Stimulated activated CD8-positive, alpha-beta memory T cell treated with anti-CD3 and anti-CD28 coated beads, Interleukin-2, amount 100 ng/mL, for 1 hour (primary cell): ENCODE measurements around the gene DOLK.
"Not testable (repeated sequence)": the region's sequence is repeated elsewhere in the genome, so short reads cannot be mapped to it uniquely, and the experiment has no call there.

Experiments used
- DNase-seq, 2 donors: peaks; one replicate each; pipeline ENCODE4 v3.0.0-alpha.2; 2020; ENCODE audit warnings: low read depth in 2 of 2

DOLK gene

GRCh38 chr9:128947527-128948301, at the start of gene DOLK, which contains the start of gene NUP188:
TSS of gene DOLK (minus strand) at chr9:128947603. CDS start at chr9:128947303, 300 bp downstream.
TSS of gene NUP188 (plus strand) at chr9:128947699. CDS start at chr9:128947720, 21 bp downstream.
- DNase-seq, result peak; percentile 98 to 99

DNA sequence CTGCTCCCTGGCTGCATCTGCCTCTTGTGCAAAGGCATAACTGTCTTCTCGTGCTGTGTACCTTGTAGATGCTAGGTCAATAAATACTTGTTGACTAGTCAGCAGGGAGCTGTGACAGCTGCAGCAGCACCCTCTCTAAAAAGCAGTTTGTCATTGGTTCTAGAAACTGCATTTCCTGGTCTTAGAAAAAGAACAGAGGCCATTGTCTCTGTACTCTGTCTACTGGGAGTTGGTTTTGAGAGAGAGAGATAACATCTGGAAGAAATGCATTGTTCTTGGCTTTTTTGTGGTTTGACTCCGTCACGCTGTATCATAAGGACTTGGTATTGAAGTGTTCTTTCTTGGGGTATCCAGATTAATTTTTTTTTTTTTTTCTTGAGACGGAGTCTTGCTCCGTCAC, 48.4 kb upstream of the DOLK start:
- no peak for DNase-seq

GRCh38 chr9:128992995-128993394, 45.6 kb upstream of the DOLK start:
- DNase-seq, result no peak

GRCh38 chr9:128987805-128988204, 40.4 kb upstream of the DOLK start:
- DNase-seq, result no peak

DNA sequence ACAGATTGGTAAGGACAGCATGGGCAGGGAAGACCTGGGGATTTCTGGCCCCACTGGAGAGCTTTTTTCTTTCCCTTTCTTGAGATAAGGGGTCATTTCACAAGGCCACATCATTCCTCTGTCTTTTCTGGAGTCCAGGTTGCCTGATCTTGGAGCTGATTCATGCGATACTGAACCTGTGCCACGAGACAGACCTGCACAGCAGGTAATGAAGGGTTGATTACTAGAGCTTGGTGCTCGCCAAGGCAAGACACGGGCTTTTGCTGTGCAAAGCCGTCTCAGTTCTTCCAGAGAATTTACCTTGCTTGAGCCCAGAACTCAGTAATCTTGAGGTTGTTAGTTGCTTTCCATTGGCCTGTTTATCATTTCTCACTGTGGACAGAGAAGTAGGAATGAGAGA, 39.3 kb upstream of the DOLK start:
- no peak for DNase-seq

GRCh38 chr9:128983536-128983935, 36.1 kb upstream of the DOLK start:
- DNase-seq, result no peak

GRCh38 chr9:128979111-128979510, 31.7 kb upstream of the DOLK start:
- no peak for DNase-seq

DNA sequence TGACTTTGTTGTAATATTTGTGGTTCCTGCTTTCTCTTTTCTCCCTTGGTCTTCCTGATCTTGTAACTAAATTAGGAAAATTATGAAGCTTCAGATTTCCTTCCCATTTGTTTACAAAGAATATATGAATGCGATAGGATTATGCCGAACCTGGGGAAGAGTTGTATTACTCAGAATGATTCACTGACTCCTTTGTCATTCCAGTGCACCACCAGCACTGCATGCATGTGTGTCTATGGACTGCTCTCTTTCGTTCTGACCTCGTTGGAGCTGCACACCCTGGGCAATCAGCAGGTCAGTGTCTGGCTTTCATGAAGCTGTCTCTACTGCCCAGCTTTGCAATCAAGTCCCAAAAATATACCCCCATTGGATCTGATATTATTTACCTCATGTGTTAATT, 25.6 kb upstream of the DOLK start:
- no peak for DNase-seq

DNA sequence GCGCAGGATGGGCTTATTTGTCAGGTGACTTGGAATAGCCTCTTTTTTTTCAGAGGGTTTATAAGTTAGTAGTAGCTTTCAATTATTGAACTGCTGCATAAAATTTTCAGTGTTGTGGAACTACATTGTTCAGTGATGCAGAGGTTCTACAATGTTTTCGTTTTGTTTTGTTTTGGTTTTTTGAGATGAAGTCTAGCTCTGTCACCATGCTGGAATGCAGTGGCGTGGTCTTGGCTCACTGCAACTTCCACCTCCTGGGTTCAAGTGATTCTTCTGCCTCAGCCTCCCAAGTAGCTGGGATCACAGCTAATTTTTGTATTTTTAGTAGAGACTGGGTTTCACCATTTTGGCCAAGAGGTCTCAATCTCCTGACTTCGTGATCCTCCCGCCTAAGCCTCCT, 22.1 kb upstream of the DOLK start:
- DNase-seq, result no peak

DNA sequence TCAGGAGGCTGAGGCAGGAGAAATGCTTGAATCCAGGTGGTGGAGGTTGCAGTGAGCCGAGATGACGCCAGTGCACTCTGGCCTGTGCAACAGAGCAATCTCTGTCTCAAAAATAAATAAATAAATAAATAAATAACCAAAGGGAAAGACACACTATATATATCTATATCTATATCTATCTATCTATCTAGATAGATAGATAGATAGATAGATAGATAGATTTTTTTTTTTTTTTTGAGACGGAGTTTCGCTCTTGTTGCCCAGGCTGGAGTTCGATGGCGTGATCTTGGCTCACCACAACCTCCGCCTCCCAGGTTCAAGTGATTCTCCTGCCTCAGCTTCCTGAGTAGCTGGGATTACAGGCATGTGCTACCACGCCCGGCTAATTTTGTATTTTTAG, 14.0 kb upstream of the DOLK start:
- DNase-seq, result not testable (repeated sequence)

- DNase-seq, result no peak
Measured at GRCh38 chr9:128947277-128947526, 201 bp downstream of the DOLK start.

- DNase-seq, result no peak
Measured at GRCh38 chr9:128946571-128947276, 679 bp downstream of the DOLK start.

GRCh38 chr9:128945798-128946501, 1.5 kb downstream of the DOLK start:
- no peak for DNase-seq

GRCh38 chr9:128944966-128945365, 2.4 kb downstream of the DOLK start:
- not testable (repeated sequence) for DNase-seq

- no peak for DNase-seq
Measured at GRCh38 chr9:128943832-128944620, 3.4 kb downstream of the DOLK start.

DNA sequence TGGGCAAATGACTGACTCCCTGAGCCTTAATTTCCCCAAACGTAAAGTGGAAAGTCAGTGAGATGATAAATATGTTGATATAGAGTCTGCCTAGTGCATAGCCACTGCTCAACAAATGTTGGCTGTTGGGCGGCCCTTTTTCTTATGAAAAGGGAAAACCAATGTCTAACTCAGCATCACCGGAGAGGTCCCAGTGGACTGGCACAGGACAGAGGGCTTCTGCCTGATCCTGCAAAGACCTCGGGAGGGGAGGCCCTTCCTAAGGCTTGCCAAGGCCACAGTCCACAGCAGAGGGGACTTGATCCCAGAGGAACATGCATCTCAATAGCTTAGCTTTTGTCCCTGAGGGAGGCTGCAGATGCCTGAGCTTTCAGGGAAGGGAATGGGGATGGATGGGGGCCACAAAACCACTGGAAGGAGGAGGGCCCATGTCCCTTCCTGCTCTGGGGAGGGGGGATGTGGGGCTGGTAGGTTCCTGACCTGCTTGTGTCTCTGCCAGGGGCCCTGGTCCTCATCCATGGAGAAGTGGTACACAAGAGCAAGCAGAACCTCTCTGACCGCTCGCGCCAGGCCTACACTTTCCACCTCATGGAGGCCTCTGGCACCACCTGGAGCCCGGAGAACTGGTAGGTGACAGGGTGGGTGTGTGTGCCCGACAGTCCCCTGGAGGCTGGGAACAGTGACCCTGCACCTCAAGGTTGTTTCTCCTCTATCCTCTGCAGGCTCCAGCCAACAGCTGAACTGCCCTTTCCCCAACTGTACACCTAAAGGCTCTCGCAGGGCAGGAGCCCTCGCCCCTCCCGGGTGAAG, 6.3 kb downstream of the DOLK start:
- DNase-seq, result no peak

GRCh38 chr9:128940271-128940921, 7.0 kb downstream of the DOLK start:
- no peak for DNase-seq

GRCh38 chr9:128937310-128938165, 9.9 kb downstream of the DOLK start:
- no peak for DNase-seq

DNA sequence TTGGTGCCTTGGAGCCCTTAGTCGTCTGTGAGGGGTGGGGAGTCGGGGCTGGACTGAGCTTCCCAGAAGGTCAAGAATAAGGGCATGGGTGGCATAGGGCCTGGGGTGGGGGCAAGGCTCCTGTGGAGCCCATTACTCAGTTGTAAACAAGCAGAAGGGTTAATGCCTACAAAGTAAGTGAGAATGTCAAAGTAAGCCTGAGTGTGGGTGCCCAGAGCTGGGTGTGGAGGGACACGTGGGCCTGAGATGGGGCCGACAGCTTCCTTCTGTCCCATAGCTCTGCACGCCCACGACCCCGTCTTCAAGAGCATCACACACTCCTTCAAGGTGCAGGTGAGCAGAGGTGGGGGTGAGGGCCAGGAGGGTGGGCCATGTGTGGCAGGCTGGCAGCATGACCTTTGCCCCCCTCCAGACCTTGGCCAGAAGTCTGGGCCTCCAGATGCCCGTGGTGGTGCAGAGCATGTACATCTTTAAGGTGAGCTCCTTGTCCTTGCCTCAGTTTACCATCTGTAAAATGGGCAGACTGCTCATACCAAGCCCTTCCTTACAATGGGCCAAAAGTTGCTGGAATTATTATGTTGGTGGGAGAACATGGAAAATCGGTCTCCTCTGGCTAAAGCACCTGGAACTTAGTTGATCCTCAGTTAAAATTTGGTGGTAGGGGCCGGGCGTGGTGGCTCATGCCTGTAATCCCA, 11.1 kb downstream of the DOLK start:
- DNase-seq, result no peak
